Hepatocyte (in vitro differentiated cells): ENCODE data around the gene ZNF700.
"Not testable (repeated sequence)": the region's sequence is repeated elsewhere in the genome, so short reads cannot be mapped to it uniquely, and the experiment has no call there.

ENCODE experiments used
- EZH2 ChIP-seq: fragments of 200-600 bp; sonication (generic); IDR thresholded peaks from 2 replicates; pipeline ENCODE4 v1.6.1; 2016; ENCODE audit warnings: antibody characterized with exemption, mild to moderate bottlenecking, borderline replicate concordance
- TF ChIP-seq, protein P1 (sequence below): fragments of 200-600 bp; sonication (generic); IDR thresholded peaks from 2 replicates; pipeline ENCODE4 v1.5.1; 2016; ENCODE audit warnings: antibody characterized with exemption, mild to moderate bottlenecking; ENCODE audit not compliant: poor library complexity

GRCh38 chr19:11941361-11941887 is 16.5 kb downstream of the ZNF700 start:
- TF ChIP-seq, protein P1, sequence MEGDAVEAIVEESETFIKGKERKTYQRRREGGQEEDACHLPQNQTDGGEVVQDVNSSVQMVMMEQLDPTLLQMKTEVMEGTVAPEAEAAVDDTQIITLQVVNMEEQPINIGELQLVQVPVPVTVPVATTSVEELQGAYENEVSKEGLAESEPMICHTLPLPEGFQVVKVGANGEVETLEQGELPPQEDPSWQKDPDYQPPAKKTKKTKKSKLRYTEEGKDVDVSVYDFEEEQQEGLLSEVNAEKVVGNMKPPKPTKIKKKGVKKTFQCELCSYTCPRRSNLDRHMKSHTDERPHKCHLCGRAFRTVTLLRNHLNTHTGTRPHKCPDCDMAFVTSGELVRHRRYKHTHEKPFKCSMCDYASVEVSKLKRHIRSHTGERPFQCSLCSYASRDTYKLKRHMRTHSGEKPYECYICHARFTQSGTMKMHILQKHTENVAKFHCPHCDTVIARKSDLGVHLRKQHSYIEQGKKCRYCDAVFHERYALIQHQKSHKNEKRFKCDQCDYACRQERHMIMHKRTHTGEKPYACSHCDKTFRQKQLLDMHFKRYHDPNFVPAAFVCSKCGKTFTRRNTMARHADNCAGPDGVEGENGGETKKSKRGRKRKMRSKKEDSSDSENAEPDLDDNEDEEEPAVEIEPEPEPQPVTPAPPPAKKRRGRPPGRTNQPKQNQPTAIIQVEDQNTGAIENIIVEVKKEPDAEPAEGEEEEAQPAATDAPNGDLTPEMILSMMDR: not testable (repeated sequence)
- TF ChIP-seq EZH2: not testable (repeated sequence)
